Measurements from ENCODE around the gene NECTIN1. TPM values are rescaled to one million over a fixed set of nuclear protein-coding genes. Genes with fewer than 3 reads are reported as not detected.

Gene NECTIN1
- total and polyA plus RNA-seq, 2 experiments from 2014 or later, result 3.6 to 7.4 TPM

- peaks cover 4% of the 10 kb centered on the region for H3K4me1 ChIP-seq (ENCODE audit: insufficient read depth)
- no peak overlapping the region for H3K27ac ChIP-seq
- no peak for DNase-seq (ENCODE audit: low spot score)
- no peaks in the 10 kb centered on the region for H4K20me1 ChIP-seq (ENCODE audit: insufficient read depth, poor library complexity, severe bottlenecking)
- H3K4me3 ChIP-seq, result no peak overlapping the region
- no peaks in the 10 kb centered on the region for H3K79me2 ChIP-seq
- no peaks in the 10 kb centered on the region for H3K36me3 ChIP-seq (replicated peaks; ENCODE audit: insufficient read depth, low read depth)
- H3K9me3 ChIP-seq (ENCODE audit: low read depth), result no peaks in the 10 kb centered on the region
- no peak overlapping the region for H2AFZ ChIP-seq
- H3K9me2 ChIP-seq (replicated peaks; ENCODE audit: insufficient read depth), result no peaks in the 10 kb centered on the region
- 82% methylated on average over 5 of the region's 5 CpGs for WGBS (ENCODE audit: low lambda C conversion rate, missing lambda C conversion rate)
- H3K4me2 ChIP-seq, result no peak overlapping the region
- H3K27me3 ChIP-seq, result no peaks in the 10 kb centered on the region
- TF ChIP-seq EZH2phosphoT487 (IDR thresholded peaks at IDR 0.05; ENCODE audit: low read depth, severe bottlenecking, unreplicated experiment) (no peak), CTCF (IDR thresholded peaks at IDR 0.05; ENCODE audit: poor library complexity) (no peak), EZH2 (IDR thresholded peaks at IDR 0.05; ENCODE audit: borderline replicate concordance) (no peak)
Measured at GRCh38 chr11:119752345-119752871, 23.4 kb upstream of the NECTIN1 start.

- Histone ChIP-seq H3K36me3 (replicated peaks; ENCODE audit: insufficient read depth, low read depth) (no peaks in the 10 kb centered on the region), H3K4me2 (no peak overlapping the region), H3K27me3 (no peaks in the 10 kb centered on the region), H4K20me1 (ENCODE audit: insufficient read depth, poor library complexity, severe bottlenecking) (no peaks in the 10 kb centered on the region), H3K9me3 (ENCODE audit: low read depth) (no peaks in the 10 kb centered on the region), H3K27ac (no peak overlapping the region), H3K4me3 (no peak overlapping the region), H3K9me2 (replicated peaks; ENCODE audit: insufficient read depth) (no peaks in the 10 kb centered on the region), H3K4me1 (ENCODE audit: insufficient read depth) (peaks cover 4% of the 10 kb centered on the region), H3K79me2 (no peaks in the 10 kb centered on the region), H2AFZ (no peak overlapping the region)
- no peak for DNase-seq (ENCODE audit: low spot score)
- WGBS (ENCODE audit: low lambda C conversion rate, missing lambda C conversion rate), result 92% methylated on average over 8 of the region's 8 CpGs
- TF ChIP-seq EZH2phosphoT487 (IDR thresholded peaks at IDR 0.05; ENCODE audit: low read depth, severe bottlenecking, unreplicated experiment) (no peak), CTCF (IDR thresholded peaks at IDR 0.05; ENCODE audit: poor library complexity) (no peak), EZH2 (IDR thresholded peaks at IDR 0.05; ENCODE audit: borderline replicate concordance) (no peak)
Measured at GRCh38 chr11:119750056-119750455, 21.1 kb upstream of the NECTIN1 start.

- no peak for TF ChIP-seq EZH2phosphoT487 (IDR thresholded peaks at IDR 0.05; ENCODE audit: low read depth, severe bottlenecking, unreplicated experiment)
- Histone ChIP-seq H4K20me1 (ENCODE audit: insufficient read depth, poor library complexity, severe bottlenecking) (no peaks in the 10 kb centered on the region), H2AFZ (no peak overlapping the region), H3K36me3 (replicated peaks; ENCODE audit: insufficient read depth, low read depth) (no peaks in the 10 kb centered on the region), H3K4me3 (no peak overlapping the region), H3K27me3 (no peaks in the 10 kb centered on the region), H3K9me3 (ENCODE audit: low read depth) (no peaks in the 10 kb centered on the region), H3K4me1 (ENCODE audit: insufficient read depth) (peaks cover 4% of the 10 kb centered on the region), H3K79me2 (no peaks in the 10 kb centered on the region), H3K4me2 (no peak overlapping the region), H3K9me2 (replicated peaks; ENCODE audit: insufficient read depth) (no peaks in the 10 kb centered on the region), H3K27ac (no peak overlapping the region)
- 84% methylated on average over 9 of the region's 9 CpGs for WGBS (ENCODE audit: low lambda C conversion rate, missing lambda C conversion rate)
- no peak for DNase-seq (ENCODE audit: low spot score)
Measured at GRCh38 chr11:119749006-119749565, 20.1 kb upstream of the NECTIN1 start.

- peaks cover 3% of the 10 kb centered on the region for H3K27me3 ChIP-seq
- H2AFZ ChIP-seq, result no peak overlapping the region
Measured at GRCh38 chr11:119747868-119748660, 19.1 kb upstream of the NECTIN1 start.

More at GRCh38 chr11:119747868-119748660, 19.1 kb upstream of the NECTIN1 start:
- Histone ChIP-seq H4K20me1 (ENCODE audit: insufficient read depth, poor library complexity, severe bottlenecking) (no peaks in the 10 kb centered on the region), H3K9me2 (replicated peaks; ENCODE audit: insufficient read depth) (no peaks in the 10 kb centered on the region), H3K4me2 (no peak overlapping the region), H3K27ac (no peak overlapping the region), H3K36me3 (replicated peaks; ENCODE audit: insufficient read depth, low read depth) (no peaks in the 10 kb centered on the region), H3K4me1 (ENCODE audit: insufficient read depth) (peaks cover 4% of the 10 kb centered on the region), H3K79me2 (no peaks in the 10 kb centered on the region), H3K4me3 (no peak overlapping the region), H3K9me3 (ENCODE audit: low read depth) (no peaks in the 10 kb centered on the region)
- no peak for DNase-seq (ENCODE audit: low spot score)
- TF ChIP-seq EZH2 (IDR thresholded peaks at IDR 0.05; ENCODE audit: borderline replicate concordance) (no peak), CTCF (IDR thresholded peaks at IDR 0.05; ENCODE audit: poor library complexity) (no peak), EZH2phosphoT487 (IDR thresholded peaks at IDR 0.05; ENCODE audit: low read depth, severe bottlenecking, unreplicated experiment) (no peak)
- 84% methylated on average over 15 of the region's 15 CpGs for WGBS (ENCODE audit: low lambda C conversion rate, missing lambda C conversion rate)
